HG02973 (cell line): ENCODE results near the gene PPP1R3G.

Experiments used
- ATAC-seq: cut with Tn5 transposase; IDR thresholded peaks from one replicate; pipeline ENCODE4 v1.9.1; 2021; ENCODE audit warnings: moderate library complexity; ENCODE audit not compliant: unreplicated experiment

PPP1R3G gene

GRCh38 chr6:5071216-5071615 lies 13.9 kb upstream of the PPP1R3G start:
- no peak for ATAC-seq

GRCh38 chr6:5072440-5072839 lies 12.7 kb upstream of the PPP1R3G start:
- ATAC-seq = no peak

- ATAC-seq = no peak
Observed at GRCh38 chr6:5073992-5074391, 11.1 kb upstream of the PPP1R3G start.

DNA sequence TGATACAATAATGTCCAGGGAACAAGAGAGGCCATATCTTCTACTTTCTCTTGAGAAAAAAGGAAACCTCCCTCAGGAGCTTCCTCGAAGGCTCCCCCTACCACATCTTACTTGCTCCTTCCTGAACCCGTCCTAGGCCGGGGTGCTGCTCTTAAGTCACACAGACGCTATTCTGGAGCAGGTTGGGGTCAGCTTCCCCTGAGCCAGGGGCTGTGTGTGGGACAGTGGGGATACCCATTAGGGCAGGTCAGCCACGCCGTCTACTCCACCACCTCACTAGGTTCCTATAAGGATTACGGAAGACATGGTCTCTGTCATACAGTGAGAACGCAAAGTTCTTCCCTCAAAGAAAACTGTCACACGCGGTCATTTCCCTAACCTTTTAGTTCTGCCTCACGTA lies 8.2 kb upstream of the PPP1R3G start:
- ATAC-seq = no peak

DNA sequence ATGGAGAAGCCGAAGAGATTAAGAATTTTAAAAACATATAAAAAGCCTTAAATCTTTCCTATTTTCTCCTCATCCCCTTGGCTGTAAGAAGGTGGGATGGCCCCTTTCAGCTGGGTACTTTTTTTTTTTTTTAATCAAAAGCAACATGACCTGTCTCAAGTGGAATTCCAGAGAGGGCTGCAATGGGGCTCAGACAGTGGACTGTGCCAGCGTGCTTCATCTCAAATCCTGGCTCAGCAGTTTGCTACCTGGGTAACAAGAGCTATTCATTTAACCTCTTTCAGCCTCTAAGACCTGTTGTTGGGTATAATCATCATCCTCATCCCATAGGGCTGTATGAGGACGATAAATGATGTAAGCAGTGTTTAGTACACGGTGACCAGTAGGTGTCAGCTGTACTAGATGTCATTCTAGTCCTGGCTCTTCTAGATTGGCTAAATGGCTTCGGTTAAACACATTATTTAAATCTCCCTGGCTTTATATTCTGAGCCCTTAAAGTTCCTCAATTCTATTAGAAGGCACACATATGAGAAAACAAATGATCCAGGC lies 6.9 kb upstream of the PPP1R3G start:
- ATAC-seq = peak; percentile 62

DNA sequence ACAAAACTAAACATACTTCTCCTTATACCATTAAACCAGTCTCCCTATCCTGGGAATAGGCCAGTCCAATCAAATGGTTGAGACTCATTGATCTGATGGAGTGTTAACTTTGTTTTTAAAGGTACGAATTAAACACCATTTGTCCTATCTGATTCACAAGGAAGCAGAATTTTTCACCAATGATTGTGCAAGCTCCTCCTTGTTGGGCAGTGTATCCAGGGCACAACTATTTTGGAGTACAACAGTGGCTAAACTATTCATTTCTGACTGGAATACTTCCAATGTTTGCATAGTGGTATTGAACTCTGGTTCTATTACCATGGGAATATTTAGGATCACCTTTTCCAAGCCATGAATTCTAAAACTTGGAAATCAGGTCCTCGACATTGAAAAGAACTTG lies 5.4 kb upstream of the PPP1R3G start:
- ATAC-seq = no peak

GRCh38 chr6:5080574-5080973 lies 4.6 kb upstream of the PPP1R3G start:
- no peak for ATAC-seq

- no peak for ATAC-seq
Observed at GRCh38 chr6:5081182-5081581, 4.0 kb upstream of the PPP1R3G start.

DNA sequence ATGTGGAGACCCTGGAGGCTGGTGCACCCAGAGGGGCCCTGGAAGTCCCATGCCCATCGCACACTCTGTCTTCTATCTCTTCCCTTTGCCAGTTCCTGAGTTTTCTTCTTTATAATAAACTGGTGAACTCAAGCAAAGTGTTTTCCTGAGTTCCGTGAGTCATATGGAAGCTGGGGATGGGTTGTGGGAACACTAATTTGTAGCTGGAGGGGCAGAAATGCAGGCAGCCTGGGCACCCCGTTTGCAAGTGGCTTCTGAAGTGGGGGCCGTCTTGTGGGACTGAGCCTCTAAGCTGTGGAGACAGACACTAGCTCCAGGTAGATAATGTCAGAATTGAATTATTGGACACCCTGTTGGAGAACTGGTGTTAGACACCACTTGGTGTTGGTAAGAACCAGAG lies 3.2 kb upstream of the PPP1R3G start:
- ATAC-seq = no peak

DNA sequence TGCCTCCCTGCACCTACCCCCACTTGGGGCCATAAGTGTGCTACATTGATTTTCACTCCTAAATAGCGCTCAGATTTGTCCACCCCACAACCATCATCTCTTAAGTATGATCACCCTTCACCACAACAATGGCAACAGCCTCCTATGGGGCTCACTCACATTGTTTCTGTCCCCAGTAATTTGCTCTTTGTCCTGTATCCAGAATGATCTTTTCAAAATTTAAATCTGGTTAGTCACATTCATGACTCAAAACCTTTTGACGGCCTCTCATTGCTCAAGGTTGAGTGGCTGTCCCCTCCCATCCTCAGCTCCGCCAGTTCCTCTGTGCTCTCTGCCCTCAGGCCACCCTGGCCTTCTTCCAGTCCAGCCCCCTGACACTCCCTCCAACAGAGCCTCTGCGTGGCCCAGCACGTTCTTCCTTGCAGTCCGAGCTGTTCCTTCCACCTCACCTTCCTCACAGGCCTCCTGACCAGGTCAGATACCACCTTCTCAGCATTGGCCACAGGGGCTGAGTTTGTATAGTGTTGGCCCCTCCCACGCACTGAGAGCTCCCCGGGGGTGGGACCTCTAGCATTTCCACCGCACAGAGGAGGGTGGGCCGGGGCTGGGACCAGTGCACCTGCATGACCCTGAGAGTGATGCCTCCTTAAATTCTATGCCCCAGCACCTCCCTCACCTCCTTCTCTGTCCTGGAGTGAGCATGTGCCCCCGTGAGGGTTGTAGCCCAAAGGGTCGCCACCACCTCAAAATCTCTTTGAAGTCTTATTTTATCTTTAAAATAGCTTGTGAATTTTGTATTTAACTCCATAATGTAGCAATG lies 2.4 kb upstream of the PPP1R3G start:
- ATAC-seq = no peak

DNA sequence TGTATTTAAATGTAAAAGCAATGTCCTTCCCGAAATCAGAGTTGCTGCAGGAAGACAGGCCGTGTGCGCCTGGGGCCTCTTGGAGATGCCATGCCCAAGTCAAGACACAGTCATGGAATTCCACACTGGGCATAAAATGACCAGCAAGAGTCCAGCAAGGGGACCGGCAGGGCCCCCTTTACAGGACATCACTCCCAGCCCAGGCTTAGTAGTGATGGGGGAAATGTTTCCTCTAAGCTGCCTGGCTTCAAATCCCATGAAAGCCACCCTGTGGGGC lies 1.9 kb upstream of the PPP1R3G start:
- ATAC-seq = no peak

- ATAC-seq = no peak
Observed at GRCh38 chr6:5083813-5084359, 1.3 kb upstream of the PPP1R3G start.

DNA sequence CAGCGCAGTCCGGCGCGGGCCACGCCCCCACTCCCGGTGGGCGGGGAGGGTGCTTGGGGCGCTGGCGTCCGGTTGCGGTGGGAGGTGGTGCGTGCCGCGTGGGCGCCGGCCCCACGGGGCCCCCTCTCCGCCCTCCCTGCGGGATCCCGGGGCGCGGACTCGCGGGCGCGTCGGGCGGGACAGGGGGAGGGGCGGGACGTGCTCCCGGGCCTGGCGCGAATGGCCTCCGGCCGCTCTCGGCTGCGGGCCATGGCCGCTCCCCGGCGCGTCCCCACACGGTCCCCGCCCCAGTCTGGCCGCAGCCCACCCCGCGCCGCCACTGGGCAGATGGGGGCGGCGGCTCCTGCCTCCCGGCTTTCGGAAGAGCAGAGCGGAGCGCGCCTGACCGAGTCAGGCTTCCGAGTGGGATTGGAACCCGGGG lies 771 bp upstream of the PPP1R3G start:
- ATAC-seq = no peak

GRCh38 chr6:5085648-5086293 lies 630 bp downstream of the PPP1R3G start:
- ATAC-seq = no peak

DNA sequence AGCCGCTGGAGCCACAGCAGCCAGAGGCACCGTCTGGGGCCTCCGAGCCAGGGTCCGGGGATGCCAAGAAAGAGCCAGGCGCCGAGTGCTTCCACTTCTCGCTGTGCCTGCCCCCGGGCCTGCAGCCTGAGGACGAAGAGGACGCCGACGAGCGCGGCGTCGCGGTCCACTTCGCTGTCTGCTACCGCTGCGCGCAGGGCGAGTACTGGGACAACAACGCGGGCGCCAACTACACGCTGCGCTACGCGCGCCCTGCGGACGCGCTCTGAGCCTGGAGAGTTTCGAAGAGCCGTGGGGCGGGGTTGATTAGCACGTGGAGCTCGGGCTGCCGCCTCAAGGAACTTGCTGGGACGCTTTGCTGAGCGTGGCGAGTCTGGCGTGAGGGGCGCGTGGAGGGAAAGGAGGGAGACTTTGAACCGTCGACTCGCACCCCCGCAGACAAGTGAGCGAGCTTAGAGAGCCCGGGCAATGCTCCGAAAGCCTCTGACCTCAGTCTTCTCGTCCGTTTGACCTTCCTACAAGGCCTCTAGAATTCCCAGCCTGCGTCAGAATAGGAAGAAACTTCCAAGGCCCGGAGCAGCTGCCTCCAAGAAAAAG lies 1.3 kb downstream of the PPP1R3G start:
- ATAC-seq = no peak

GRCh38 chr6:5087389-5087788 lies 2.2 kb downstream of the PPP1R3G start:
- no peak for ATAC-seq

- no peak for ATAC-seq
Observed at GRCh38 chr6:5088780-5089179, 3.6 kb downstream of the PPP1R3G start.

DNA sequence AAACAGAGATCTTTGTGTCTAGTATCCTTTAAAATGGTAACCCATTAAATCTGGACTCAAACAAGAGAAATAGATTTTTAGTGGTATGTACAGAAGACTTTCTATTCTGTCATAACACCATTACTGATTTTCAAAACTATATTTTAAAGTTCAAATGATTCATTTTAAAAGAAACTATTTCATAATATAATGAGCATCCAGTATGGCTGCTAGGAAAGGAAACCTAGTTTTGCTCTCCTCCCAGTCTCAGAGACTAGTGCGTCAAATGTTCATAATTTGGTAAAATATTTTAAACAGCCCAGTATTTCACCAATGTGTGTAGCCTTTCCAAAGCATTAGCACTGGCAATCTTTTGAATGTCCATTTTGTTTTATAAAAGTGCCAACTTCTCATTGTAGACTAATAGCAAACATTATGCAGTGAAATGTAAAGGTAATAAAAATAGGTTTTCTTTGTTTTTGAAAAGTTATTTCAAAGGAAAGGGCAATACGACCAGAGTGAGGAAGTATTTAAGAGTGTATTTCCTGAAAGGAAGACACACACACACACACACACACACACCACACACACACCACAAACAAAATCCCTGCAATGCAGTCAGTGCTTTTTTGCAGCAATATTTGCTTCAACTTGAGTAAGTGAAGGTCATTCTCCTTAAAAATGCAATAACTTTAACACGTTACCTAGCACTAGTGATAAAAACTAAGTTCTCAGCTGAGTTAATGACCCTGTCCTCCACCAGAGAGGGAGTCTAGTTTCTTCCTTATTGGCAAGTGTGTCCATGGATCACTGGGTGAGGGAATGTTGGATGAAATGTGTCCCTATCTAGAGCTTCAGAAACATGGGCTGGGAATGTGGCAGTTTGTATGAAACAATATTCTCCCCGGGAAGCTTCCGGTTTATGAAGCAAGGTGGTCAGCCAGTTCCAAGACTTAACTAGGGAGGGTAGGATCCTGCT lies 4.6 kb downstream of the PPP1R3G start:
- ATAC-seq = no peak

DNA sequence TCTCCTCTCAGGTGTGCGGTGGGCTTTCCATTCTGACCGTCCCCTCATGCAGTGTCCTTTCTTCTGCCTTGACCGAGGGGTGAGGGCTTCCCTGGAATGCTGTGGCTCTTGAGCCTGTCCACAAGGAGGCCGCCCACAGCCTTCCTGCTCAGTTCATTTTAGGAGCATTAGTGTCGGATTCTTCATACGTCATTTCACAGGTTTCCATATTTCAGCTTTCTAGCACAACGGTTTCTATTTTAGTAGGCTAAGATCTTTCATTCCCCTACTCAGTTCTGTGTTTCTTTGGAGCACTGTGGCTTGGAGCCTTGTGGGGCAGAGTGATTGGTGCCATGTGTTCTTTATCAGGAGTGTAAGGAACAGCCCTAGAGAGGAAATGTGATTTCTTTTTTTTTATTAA lies 5.5 kb downstream of the PPP1R3G start:
- no peak for ATAC-seq

- ATAC-seq = no peak
Observed at GRCh38 chr6:5091210-5092069, 6.3 kb downstream of the PPP1R3G start.
